IPS-11a (cell line): ENCODE measurements around the gene DDX49.
"Not testable (repeated sequence)": the region's sequence is repeated elsewhere in the genome, so short reads cannot be mapped to it uniquely, and the experiment has no call there.

Experiments
- H3K4me3 ChIP-seq: one replicate; pipeline ENCODE4 v1.5.1; 2013; ENCODE audit warnings: low read depth, low read length, control low read depth

Gene DDX49

GRCh38 chr19:18910010-18910409 lies 9.5 kb upstream of the DDX49 start:
- no peak overlapping the region for H3K4me3 ChIP-seq

- no peak overlapping the region for H3K4me3 ChIP-seq
Observed at GRCh38 chr19:18910801-18911436, 8.6 kb upstream of the DDX49 start.

DNA sequence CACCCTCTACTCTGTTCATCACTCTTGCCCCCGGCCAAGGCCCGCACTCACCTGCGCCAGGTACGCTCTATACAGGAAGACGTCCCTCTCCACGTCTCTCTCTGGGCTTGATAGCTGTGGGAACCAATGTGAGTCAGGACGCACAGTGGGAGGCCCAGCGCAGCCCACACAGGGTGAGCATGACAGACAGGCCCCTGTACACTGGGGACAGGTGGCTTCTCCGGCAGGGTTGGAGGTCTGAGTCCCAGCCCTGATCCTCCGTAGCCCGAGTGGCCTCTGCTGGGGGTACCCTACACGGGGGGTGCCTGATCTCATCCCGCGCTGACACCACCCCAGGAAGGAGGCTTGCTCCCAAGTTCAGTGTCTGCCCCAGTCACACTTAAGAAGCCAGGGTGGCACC lies 6.6 kb upstream of the DDX49 start:
- H3K4me3 ChIP-seq: no peak overlapping the region

DNA sequence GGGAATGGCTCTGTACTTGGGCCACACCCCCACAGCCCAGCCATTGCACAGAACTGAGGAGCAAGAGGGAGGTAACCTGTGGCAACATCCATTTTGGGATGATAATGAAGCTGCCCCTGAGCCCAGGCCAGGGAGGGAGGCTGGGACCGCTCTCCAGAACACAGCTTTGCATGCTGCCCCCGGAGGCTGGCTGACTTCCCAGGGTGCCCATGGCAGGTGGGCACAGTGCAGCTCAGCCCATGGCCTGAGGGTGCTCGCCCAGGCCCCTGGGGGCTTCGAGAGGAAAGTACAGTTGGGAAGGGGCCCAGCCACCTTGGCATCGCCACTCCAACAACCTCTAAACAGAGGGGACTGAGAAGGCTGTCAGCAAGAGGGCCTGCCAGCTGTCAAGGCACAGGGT lies 6.0 kb upstream of the DDX49 start:
- H3K4me3 ChIP-seq: no peak overlapping the region

DNA sequence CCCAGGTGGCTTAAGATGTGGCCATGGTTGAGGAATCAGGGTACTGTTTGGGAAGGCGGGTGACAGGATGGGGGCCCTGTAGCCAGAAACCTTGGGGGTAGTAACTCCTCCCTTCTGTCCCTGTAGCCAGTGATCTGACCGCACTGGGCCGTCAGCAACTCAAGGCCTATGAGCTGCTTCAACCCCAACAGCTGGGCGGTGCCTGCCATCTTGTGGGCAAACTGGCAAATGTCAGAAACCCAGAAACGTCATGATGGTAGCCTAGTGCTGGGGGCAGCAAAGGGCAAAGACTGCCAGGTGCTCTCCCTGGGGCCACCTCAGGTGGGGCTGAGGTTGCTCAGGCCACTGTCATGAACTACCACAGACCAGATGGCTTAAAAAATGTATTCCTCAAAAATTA lies 3.9 kb upstream of the DDX49 start:
- H3K4me3 ChIP-seq: no peak overlapping the region

GRCh38 chr19:18917593-18917992 lies 1.9 kb upstream of the DDX49 start:
- H3K4me3 ChIP-seq: not testable (repeated sequence)

GRCh38 chr19:18919900-18920214 lies 342 bp downstream of the DDX49 start:
- peak overlapping the region; percentile 84 for H3K4me3 ChIP-seq

- H3K4me3 ChIP-seq: peak overlapping the region; percentile 84
Observed at GRCh38 chr19:18920400-18920799, 885 bp downstream of the DDX49 start.

- no peak overlapping the region for H3K4me3 ChIP-seq
Observed at GRCh38 chr19:18921593-18921992, 2.1 kb downstream of the DDX49 start.

GRCh38 chr19:18922228-18922985 lies 2.9 kb downstream of the DDX49 start:
- H3K4me3 ChIP-seq: no peak overlapping the region

GRCh38 chr19:18924684-18925213 lies 5.2 kb downstream of the DDX49 start:
- H3K4me3 ChIP-seq: no peak overlapping the region

- no peak overlapping the region for H3K4me3 ChIP-seq
Observed at GRCh38 chr19:18928018-18928805, 8.7 kb downstream of the DDX49 start.

- H3K4me3 ChIP-seq: no peak overlapping the region
Observed at GRCh38 chr19:18929311-18929710, 9.8 kb downstream of the DDX49 start.

DNA sequence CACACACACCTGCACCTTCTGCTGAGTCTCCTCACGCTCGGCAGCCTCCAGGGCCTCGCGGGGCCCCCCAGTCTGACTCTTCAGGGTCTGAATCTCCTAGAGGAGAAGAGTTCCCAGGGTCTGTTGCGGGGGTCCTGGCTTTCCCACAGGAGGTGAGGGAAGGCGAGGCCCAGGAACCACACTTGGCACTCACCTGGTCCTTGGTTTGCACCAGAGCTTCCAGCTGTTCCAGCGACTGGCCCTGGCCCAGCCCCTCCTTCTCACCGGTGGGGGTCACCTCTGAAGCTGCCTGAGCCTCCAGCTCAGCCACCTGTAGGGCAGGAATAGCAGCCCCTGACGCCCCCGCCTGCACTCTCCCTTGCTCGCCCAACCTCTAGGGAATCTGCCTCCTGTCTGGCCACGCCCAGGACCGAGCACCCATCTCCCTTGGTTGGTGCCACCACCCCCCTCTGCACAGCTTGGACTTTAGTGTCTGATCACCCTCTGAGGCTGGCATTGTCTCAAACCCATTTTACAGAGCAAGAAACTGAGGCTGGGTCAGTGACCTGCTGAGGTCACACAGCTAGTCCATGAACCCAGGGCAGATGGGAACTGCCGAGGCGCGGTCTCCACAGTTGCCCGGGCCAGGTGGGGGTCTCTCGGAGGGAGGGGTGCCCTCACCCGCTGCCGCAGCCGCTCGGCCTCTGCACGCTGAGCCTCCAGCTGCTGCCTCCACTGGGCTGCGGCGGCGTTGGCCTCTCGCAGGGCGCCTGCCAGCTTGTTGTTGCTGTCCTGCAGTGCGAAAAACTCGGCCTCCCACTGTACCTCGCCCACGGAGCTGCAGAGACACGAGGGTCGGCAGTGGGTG lies 12.0 kb downstream of the DDX49 start:
- H3K4me3 ChIP-seq: no peak overlapping the region

DNA sequence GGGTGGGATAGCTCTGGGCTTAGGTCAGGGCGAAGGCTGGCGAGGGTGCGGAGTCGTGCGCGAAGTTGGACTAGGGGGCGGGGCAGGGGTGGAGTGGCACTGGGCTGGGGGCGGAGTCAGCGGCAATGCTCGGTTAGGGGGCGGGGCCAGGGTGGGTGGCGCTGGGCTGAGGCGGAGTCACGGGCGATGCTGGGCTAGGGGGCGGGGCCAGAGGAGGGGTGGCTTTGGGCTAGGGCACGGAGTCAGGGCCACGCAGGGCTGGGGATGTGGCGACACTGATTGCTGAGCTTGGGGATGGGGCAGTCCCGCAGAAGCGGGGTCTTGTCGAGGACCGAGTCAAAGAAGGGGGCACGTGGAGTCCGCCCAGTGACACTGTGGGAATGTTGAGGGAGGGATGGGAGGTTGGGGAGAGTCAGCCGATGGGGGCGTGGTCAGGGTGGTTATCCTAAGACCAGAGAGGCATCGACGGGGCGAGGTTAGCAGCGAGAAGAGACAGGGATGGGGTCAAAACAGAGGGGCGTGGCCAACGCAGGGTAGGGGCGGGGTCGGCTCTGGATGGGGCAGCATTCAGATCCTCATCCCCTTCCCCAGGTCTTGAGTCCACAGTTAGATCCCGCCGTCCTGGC lies 12.8 kb downstream of the DDX49 start:
- H3K4me3 ChIP-seq: peak overlapping the region; percentile 40

DNA sequence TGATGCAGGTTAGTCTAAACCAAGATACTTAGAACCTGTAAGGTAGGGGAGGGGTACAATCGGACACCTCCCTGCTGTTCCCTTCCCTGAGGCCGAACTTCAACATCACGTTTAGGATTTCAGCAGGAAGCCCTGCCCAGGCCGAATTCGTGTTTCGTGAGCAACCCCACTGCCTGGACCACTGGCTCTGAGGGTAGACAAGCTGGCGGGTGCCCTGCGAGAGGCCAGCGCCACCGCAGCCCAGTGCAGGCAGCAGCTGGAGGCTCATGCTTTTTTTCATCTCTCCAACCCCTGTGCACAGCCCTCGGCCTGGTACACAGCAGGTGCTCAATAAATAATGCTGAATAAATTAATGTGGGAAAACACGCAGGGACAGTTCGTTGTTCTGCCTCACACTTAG lies 13.8 kb downstream of the DDX49 start:
- no peak overlapping the region for H3K4me3 ChIP-seq

GRCh38 chr19:18939163-18939562 lies 19.6 kb downstream of the DDX49 start:
- H3K4me3 ChIP-seq: no peak overlapping the region

GRCh38 chr19:18939922-18940768 lies 20.6 kb downstream of the DDX49 start:
- H3K4me3 ChIP-seq: peak overlapping the region; percentile 58

DNA sequence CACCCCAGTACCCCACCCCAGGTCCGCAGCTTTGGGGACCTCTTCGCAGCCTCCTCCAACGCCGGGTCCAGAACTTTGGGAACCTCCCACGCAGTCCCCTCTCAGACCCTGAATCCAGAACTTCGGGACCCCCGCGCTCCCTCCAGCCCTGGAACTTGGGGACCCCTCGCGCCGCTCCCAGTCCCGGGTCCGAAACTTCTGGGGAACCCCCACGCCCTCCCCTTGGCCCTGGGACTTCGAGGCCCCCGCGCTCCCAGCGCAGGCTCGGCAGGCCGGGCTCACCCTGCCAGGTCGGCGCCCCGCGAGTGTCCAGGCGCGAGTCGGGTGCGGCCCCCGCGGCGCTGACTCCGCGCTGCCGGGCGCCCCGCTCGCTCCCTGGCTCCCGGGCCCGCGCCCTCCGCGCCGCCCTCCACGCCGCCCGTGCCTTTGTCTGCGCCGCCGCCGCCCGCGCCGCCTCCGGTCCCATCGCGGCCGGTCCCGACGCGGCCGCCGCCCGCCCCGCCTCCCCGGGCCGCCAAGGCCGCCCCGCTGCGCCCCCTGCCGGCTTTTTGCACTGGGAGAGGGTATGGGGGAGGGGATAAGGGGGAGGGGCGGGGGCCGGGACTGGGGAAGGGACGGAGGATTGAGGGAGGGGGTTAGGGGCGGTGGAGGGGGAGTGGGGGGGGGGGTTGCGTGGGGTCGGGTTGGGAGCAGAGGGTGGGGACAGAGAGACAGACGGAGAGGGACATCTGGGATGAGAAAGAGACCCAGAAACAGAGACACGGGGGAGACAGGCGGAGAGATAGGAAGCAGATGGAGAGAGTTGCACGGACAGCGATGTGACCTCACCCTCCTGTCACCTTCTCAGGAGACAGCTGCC lies 21.5 kb downstream of the DDX49 start, which contains the start of gene HOMER3:
TSS of gene HOMER3 (minus strand) at position 449 of the 859 bp plus-strand sequence. CDS start 2,235 bp downstream, outside the sequence.
- peak within 1 kb of the TSS; percentile 58 for H3K4me3 ChIP-seq
